ENCODE data around the gene ASPHD2.

Gene ASPHD2

GRCh38 chr22:26447584-26448329 lies 18.7 kb downstream of the ASPHD2 start:
- DNase-seq = no peak

DNA sequence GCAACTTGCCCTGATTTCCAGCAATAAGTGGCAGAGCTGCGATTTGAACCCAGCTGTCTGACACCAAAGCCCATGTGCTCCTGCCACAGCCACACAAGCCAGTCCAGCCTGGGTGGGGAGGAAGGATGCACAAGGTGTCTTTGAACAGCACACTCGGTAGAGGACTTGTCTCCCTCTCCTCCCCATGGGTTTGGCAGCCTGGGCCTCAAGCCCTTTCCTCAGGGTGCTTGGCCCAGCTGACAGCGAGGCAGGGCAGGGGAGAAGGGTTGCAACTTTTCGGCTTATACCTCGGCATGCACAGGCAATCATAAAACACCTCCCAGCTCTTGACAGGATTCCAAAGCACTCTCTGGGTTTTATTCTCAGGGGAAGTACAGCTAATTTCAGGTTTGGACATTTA lies 19.3 kb downstream of the ASPHD2 start:
- DNase-seq = no peak

DNA sequence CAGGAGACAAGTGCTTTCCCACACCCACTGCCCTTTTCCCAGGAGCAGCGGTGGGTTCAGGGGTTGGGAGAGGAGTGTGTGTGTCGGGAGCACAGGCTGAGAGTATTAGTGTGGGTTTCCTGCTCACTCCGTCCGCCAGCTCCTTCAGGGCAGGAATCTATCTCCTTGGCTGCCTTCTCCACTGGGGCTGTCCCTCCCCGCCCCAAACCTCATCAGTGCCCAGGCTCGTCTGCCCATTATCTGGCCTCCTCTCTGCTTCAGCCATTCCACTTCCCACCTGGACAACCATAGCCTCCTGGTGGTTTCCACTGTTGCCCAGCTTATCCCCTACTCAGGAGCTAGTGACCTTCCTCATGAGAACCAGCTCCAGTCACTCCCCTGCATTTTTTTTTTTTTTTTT lies 19.9 kb downstream of the ASPHD2 start:
- no peak for DNase-seq

GRCh38 chr22:26450453-26451185 lies 21.6 kb downstream of the ASPHD2 start:
- DNase-seq = no peak

GRCh38 chr22:26452236-26453016 lies 23.4 kb downstream of the ASPHD2 start:
- no peak for DNase-seq

- DNase-seq = peak; percentile 40
These were observed 24.2 kb downstream of the ASPHD2 start for GRCh38 chr22:26453216-26453615.

DNA sequence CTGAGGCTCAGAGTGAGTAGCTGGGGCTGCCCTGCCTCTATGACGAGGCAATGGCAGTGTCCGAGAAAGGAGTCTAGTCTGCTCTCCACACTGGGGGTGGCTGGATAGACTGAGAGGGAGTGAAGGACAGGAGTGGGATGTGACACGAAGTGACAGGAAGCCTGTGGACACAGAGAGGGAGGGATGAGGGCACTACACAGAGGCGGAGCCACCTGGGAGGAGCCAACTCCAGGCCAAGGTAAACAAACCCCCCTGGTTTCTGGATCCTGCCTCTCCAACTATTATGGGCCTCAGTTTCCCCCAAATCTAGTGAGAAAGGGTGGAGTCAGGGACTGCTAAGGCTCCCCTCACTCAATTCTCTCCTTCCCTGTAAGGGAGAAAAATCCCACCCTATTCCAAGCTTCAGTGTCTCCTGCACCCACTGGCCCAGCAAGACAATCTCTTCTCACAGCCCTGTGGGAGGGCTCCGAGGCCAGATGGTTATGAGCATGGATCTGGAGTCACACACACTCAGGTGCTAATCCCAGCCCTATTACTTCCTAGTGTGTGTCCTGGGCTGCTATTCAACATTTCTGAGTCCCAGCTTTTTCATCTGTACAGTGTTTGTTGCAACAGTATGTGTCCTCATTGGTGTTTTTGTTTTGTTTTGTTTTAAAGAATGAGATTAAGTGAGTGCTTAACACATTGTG lies 24.9 kb downstream of the ASPHD2 start:
- no peak for DNase-seq

GRCh38 chr22:26457661-26458272 lies 28.7 kb downstream of the ASPHD2 start:
- DNase-seq = no peak

GRCh38 chr22:26460202-26460601 lies 31.1 kb downstream of the ASPHD2 start:
- no peak for DNase-seq

DNA sequence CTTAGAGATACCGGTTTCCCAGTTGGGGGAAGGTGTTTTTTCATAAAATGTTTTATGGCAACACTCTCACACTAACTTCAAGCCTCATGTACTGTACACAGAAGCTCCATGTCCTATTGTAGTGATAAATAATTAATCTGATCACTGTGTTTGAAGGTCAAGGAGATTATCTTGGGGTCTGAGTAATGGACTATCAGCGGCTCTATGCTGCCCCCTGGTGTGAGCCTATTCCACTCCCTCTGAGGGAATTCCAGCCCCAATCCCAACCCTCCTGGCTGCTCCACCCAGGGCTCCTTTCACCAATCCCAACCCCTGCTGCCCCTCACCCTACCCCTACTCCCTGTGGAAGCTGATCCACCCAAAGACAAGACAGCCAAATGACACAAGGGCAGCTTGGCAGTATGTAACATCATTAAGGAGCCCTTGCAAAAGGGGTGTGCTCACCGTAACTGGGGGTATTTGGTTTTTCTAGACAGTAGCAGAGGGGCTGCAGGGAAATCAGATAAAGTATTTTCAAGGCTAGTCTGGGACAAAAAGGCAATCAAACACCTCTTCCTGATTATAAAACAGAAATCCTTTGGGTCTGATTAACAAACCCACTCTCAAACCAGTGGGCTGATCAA lies 32.2 kb downstream of the ASPHD2 start:
- DNase-seq = peak; percentile 60

DNA sequence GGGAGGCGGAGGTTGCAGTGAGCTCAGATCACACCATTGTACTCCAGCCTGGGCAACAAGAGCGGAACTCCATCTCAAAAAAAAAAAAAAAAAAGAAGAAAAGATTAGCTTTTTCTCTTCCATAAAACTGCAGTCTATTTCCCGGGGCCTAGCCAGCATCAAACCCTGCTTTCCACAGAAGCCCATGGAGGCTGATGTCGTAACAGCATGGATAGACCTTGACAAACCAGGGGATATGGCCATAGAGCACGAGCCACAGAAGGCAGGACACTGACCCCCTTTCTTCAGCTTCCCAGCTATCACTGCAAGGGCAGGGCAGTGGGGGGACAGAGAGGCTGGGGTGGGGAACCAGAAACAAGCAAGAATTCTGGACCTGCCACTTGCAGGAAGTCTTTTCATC lies 33.0 kb downstream of the ASPHD2 start:
- DNase-seq = no peak

DNA sequence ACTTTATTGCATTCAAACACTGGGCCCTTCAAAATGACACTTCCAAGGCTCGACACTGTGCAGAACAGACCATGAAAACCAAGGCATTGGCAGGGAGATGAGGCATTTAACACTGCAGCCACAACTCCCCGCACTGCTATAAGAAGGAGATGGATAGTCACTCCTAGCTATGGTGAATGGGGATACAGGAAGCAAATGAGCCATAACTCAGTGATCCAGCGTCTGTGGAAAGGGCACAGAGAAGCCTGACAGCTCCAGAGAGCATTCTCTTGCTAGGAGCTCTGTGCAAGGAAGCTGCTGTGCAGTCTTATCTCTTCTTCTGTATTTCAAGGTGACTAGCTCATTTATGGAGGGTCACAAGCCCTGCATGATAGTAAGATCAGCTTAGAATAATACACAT lies 33.6 kb downstream of the ASPHD2 start:
- DNase-seq = no peak

DNA sequence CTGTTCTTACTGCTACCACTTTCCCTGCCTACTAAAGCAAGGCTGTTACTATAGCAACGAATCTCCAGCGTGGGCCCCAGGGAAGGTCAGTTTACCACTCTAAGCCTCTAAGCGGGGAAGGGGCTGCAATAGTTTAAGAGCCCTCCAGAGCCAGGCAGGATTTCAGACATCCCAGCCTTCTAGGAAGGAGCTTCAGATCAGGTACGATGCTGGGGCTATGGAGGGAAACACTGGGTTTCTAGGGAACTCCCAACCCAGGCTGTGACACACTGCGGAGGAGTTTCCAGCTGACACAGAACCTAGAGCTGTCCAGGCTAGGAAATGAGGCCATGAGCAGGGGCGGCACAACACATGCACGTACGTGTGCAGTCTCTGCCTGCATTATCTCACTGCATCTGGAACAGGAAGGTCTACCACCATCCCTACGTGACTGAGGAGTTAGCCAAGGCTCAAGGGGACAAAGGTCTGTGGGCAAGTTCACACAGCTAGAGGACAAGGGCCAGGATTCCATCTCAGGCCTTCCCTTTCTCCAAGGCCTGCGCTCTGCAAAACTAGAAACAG lies 34.1 kb downstream of the ASPHD2 start:
- DNase-seq = peak; percentile 51

DNA sequence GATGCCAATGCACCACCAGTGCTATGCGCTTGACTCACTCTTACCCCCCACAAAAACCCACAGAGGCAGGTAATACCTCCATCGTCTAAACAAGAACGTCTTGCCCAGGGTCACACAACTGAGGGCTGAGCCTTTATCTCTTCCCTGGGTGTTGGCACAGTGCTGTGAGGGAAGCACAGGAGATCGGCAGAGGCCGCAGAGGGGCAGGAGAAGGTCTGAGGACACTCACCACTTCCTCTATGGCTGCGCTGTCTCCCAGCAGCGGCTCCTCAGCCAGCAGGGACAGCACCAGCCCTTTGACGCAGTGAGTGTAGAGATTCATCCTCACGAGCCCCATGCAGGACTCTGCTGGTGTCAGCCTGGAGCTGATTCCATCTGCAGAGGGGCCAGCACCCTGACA lies 34.6 kb downstream of the ASPHD2 start:
- DNase-seq = no peak

GRCh38 chr22:26464312-26464711 lies 35.3 kb downstream of the ASPHD2 start:
- DNase-seq = no peak

GRCh38 chr22:26466196-26466595 lies 37.1 kb downstream of the ASPHD2 start:
- DNase-seq = no peak

DNA sequence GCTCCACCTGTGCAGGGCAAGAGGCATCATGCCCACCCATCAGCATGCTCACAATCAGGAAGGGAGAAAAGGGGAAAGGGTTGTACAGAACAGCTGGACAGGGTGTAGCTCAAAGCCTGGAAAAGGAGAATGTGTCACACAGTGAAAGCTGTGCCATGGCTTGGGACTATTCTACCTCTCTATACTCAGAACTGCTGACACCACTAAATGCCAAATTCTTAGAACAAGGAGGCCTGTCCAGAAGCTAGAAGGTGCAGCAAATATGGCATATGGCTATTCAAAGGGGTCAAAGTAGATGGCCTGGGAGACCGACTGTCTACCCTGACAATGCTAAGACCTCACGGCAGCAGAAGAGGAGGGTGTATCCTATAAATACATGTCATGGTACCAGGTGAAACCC lies 41.7 kb downstream of the ASPHD2 start:
- DNase-seq = no peak

DNA sequence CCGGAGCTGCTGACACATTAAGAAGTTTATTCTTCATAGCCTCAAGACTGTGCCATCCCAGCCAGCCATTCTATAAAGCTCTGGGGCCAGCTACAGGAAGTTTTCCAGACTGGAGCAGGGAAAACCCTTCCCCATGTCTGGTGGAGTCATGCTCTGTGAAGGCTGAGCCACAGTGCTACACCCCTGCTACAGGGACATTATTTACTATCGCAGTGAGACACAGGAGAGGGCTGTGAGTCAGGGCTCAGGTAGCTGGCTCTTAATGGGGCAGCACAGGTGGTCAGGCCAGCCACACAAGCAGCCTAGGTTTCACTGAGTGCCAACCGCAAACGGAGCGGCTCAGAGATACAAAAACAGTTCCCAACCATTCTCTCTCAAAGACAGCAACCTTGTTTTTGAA lies 42.5 kb downstream of the ASPHD2 start:
- DNase-seq = no peak

DNA sequence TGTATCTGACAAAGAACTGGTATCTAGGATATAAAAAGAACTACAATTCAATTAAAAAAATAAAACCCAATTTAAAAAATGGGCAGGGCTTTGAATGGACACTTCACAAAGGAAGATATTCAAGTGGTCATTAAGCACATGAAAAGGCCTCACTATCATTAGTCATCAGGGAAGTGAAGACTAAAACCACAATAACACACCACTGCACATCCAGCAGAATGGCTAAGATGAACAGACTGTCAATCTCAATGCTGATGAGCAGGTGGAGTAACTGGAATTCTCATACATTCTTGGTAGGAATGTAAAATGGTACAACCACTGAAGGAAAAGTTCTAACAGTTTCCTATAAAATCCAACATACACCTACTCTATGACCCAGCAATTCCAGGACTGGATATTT lies 45.6 kb downstream of the ASPHD2 start:
- no peak for DNase-seq

DNA sequence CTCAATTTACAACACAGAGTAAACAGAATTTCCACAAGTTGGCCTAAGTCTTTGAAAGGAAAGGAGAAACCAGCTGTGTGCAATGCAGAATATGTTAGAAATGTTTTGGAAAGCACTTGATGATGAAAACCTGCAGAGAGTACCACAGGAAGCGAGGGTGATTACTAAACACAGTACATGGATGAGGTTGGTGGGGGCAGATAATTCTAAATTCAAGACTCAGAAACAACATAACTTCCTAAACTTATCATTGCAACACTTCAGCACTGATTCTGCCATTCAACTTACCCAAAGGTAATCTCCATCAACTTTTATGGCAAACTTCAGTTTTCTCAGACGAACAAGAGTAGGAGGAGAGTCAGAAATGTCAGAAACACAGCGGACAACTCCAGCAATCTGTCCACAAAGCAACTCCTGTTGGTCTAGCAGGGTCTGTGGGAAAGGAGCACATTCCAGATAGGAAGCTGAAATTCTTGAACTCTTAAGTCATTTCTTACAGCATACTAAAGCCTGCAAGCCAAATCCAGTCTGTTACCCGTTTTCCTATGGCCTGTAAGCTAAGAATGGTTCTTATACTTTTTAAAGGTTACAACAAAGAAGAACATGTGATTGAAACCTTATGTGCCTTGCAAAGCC lies 47.8 kb downstream of the ASPHD2 start:
- no peak for DNase-seq

GRCh38 chr22:26477341-26477731 lies 48.3 kb downstream of the ASPHD2 start:
- DNase-seq = no peak

Data from right hindlimb (tissue), 1 donor.